MG63 (cell line): ENCODE results near the gene ATP5ME. TPM values are rescaled to one million over a fixed set of nuclear protein-coding genes. Genes with fewer than 3 reads are reported as not detected.

Experiments
- DNase-seq: peaks from one replicate; pipeline ENCODE4 v3.0.0-alpha.2; 2020
- H3K27me3 ChIP-seq: fragments of 250-450 bp; sonication (Bioruptor Pico); 2 replicates; pipeline ENCODE4 v1.5.1; 2020; ENCODE audit warnings: mild to moderate bottlenecking, moderate library complexity
- H3K36me3 ChIP-seq: fragments of 250-450 bp; sonication (Bioruptor Pico); 2 replicates; pipeline ENCODE4 v1.5.1; 2020; ENCODE audit warnings: mild to moderate bottlenecking, moderate library complexity
- H3K4me3 ChIP-seq: fragments of 250-450 bp; sonication (Bioruptor Pico); 2 replicates; pipeline ENCODE4 v1.5.1; 2020; ENCODE audit warnings: mild to moderate bottlenecking, moderate library complexity
- H3K9me3 ChIP-seq: fragments of 250-450 bp; sonication (Bioruptor Pico); 2 replicates; pipeline ENCODE4 v1.5.1; 2020; ENCODE audit warnings: mild to moderate bottlenecking, moderate library complexity
- total RNA-seq: library from RNA; depleted of rRNA; stranded (reverse); fragments of >200 nt; shearing (Covaris generic); gene quantifications from 2 replicates; pipeline ENCODE4 v1.2.3, GENCODE V29; 2014; ENCODE audit warnings: low replicate concordance

ATP5ME gene
- total RNA-seq, 1 experiment from 2014 or later: 183 TPM

GRCh38 chr4:664713-665231 lies 9.3 kb downstream of the ATP5ME start:
- Histone ChIP-seq H3K36me3 (no peaks in the 10 kb centered on the region), H3K4me3 (no peak overlapping the region), H3K9me3 (no peaks in the 10 kb centered on the region), H3K27me3 (no peaks in the 10 kb centered on the region)
- DNase-seq: no peak

DNA sequence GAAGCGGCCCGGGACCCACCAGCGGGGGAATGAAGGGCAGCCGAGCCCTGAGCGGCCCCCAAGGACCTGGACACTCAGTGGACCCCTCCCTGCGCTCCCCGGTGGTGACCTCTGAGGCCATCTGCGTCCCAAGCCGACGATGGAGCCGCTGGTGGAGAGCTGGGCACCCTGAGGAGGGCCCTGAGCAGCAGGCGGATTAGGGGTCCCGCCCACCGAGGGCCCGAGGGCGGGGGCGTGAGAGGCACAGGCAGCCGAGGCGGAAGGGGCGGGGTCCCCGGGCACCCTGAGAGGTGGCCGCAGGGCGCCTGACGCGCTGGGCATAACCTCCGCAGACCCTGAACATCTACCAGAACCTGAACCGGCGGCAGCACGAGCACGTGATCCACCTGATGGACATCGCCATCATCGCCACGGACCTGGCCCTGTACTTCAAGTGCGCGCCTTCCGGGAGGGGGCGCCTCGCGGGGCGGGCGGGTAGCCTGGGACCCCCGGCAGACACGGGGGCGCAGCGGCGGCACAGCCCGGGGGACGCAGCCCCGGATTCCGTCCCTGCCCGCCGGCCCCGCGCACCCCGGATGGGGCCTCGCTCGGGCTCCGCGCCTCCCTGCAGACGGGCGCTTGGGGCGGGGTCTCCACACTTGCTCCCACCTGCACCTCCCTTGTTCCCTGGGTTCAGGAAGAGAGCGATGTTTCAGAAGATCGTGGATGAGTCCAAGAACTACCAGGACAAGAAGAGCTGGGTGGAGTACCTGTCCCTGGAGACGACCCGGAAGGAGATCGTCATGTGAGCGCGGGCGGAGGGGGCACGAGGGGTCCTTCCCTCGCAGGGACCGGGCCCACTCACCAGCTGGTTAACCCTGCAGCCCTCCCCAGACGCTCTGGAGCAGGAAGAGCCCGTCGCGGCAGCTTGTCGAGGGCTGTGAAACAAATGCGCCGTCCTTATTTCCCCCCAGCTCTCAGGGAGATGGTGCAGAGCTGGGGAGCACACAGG lies 10.3 kb downstream of the ATP5ME start:
- no peak for DNase-seq
- H3K36me3 ChIP-seq: no peaks in the 10 kb centered on the region
- no peak overlapping the region for H3K4me3 ChIP-seq

GRCh38 chr4:663046-663437 lies 11.0 kb downstream of the ATP5ME start:
- Histone ChIP-seq H3K27me3 (no peaks in the 10 kb centered on the region), H3K36me3 (no peaks in the 10 kb centered on the region), H3K4me3 (no peak overlapping the region), H3K9me3 (no peaks in the 10 kb centered on the region)
- no peak for DNase-seq

More for the DNA sequence above, 10.3 kb downstream of the ATP5ME start:
- Histone ChIP-seq H3K9me3 (no peaks in the 10 kb centered on the region), H3K27me3 (no peaks in the 10 kb centered on the region)

DNA sequence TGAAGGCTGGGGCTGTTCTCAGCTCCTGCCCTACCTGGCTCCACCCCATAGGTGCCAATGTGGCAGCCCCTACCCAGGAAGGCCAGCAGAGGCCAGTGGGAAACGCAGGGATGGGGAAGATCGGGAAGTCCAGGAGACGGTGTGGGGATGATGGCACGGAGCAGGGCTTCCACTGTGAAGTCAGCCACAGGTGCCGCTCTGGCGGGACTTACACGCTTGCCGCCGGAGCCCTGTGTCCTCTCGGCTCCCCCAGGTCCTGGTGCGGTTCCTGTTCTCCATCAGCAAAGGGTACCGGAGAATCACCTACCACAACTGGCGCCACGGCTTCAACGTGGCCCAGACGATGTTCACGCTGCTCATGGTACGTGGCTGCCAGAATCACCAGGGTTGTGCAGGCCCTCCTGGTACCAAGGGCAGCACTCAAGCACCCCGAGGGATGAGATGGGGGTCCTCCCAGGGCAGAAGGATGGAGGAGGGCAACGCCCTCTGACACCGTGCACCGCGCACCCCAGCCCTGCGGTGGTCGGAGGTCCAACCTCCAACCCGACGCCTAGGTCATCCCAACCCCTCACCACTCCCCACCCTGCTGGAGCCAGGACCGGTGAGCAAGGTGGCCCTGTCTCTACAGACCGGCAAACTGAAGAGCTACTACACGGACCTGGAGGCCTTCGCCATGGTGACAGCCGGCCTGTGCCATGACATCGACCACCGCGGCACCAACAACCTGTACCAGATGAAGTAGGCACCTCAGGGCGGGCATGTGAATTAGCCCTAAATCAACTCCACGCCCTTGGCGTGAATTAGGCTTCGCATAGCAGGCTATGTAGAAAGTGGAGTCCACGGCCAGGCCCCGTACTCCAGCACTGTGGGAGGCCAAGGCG lies 12.0 kb downstream of the ATP5ME start:
- no peaks in the 10 kb centered on the region for H3K36me3 ChIP-seq
- no peaks in the 10 kb centered on the region for H3K9me3 ChIP-seq
- H3K27me3 ChIP-seq: no peaks in the 10 kb centered on the region
- H3K4me3 ChIP-seq: no peak overlapping the region
- DNase-seq: no peak

DNA sequence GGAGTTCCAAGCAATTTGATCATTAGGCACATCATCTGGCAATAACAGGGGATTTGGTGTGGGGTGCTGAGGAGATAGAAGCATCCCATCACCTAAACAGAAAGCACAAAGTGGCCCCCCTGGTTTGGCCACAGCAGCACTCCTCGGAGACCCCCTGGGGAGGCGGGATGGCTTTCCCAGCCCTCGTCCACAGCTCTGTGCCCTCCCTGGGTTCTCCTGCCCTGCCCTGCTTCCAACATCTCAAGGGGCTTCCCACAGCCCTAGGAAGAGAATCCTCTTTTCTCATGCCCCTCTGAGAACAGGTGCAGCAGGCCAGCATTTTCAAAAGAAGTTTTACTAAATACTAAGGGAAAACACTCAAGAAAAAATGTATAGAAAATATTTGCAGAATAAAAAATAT lies 12.8 kb downstream of the ATP5ME start:
- Histone ChIP-seq H3K4me3 (no peak overlapping the region), H3K9me3 (no peaks in the 10 kb centered on the region), H3K36me3 (no peaks in the 10 kb centered on the region), H3K27me3 (no peaks in the 10 kb centered on the region)
- no peak for DNase-seq

- Histone ChIP-seq H3K4me3 (no peak overlapping the region), H3K27me3 (no peaks in the 10 kb centered on the region), H3K9me3 (no peaks in the 10 kb centered on the region), H3K36me3 (no peaks in the 10 kb centered on the region)
- DNase-seq: no peak
These were observed 13.7 kb downstream of the ATP5ME start for GRCh38 chr4:660401-660800.

GRCh38 chr4:659851-660250 lies 14.2 kb downstream of the ATP5ME start:
- DNase-seq: no peak
- H3K9me3 ChIP-seq: no peaks in the 10 kb centered on the region
- no peak overlapping the region for H3K4me3 ChIP-seq
- no peaks in the 10 kb centered on the region for H3K36me3 ChIP-seq
- no peaks in the 10 kb centered on the region for H3K27me3 ChIP-seq

DNA sequence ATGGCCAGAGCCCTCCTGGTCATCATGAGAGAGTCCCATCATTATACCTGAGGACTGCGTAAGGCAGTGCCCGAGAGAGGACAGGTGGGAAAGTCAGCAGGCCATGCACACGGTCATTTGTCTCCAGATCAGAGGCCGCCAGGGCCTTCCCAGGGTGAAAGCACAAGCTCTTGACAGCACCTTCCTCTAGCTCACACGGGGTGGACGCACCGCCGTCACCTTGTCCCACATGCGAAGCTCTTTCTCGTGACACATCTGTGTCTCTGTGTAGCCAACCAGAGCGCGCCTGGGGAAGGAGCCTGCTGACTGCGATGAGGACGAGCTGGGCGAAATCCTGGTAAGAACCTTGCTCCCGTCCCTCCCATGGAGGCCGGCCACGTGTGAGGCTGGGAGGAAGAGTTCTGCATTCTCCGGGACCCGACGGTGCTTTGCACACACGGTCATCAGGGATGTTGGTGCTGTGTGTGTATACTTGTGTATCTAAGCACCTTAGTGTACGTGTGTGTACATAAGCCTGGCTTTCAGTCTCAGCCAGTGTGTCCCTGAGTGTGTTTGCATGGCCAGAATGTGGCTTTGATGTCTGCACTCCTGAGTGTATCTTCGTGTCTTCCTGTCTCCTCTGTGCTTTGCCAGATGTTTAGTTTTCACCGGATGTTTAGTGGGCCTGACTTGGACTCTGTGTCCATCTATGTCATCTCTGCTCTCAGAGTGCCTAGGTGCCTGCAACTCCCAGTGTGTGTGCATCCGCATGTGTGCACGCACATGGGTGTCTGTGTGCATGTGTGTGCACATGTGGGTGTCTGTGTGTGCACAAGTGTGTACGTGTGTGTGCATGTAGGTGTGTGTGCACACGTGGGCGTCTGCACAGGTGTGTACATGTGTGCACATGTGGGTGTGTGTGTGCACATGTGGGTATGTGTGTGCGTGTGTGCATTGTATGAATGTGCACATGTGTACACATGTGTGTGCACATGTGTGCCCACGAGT lies 15.1 kb downstream of the ATP5ME start:
- DNase-seq: no peak
- Histone ChIP-seq H3K27me3 (no peaks in the 10 kb centered on the region), H3K9me3 (no peaks in the 10 kb centered on the region), H3K36me3 (no peaks in the 10 kb centered on the region), H3K4me3 (no peak overlapping the region)

GRCh38 chr4:657834-658667 lies 16.0 kb downstream of the ATP5ME start:
- Histone ChIP-seq H3K27me3 (no peaks in the 10 kb centered on the region), H3K36me3 (no peaks in the 10 kb centered on the region), H3K4me3 (no peak overlapping the region), H3K9me3 (no peaks in the 10 kb centered on the region)
- no peak for DNase-seq

GRCh38 chr4:657338-657833 lies 16.7 kb downstream of the ATP5ME start:
- Histone ChIP-seq H3K27me3 (no peaks in the 10 kb centered on the region), H3K9me3 (no peaks in the 10 kb centered on the region), H3K36me3 (no peaks in the 10 kb centered on the region), H3K4me3 (no peak overlapping the region)
- no peak for DNase-seq

DNA sequence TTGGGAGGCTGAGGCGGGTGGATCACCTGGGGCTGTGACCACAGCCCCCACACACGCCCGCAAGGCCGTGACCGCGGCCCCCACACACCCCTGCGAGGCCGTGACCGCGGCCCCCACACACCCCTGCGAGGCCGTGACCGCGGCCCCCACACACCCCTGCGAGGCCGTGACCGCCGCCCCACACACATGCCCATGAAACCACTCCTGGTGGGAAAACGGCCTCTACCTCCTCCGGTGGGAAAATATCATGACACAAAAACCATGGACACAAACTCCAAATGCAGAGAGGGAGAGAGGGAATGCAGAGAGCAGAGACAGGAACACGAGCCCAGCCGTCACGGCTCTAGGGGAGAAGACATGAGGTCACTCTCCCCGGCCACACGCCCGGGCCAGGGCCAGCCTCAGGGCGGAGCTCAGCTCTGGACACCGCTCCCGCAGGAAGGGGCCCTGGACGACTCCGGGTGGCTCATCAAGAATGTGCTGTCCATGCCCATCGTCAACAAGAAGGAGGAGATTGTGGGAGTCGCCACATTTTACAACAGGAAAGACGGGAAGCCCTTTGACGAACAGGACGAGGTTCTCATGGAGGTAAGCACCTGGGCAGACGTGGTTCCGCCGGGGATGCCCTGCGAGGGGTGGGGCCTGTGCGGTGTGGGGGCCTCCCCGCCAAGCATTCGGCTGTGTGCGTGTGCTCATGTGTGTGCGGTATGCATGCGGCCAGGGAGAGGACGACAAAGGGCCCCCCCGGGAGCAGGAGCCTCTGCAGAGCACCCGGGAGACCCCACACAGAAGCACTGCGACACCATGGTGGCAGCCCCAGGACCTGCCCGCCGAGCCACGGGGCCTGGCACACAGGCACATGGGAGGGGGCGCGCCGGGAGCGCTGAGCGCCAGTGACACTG lies 17.4 kb downstream of the ATP5ME start:
- H3K36me3 ChIP-seq: no peaks in the 10 kb centered on the region
- H3K27me3 ChIP-seq: no peaks in the 10 kb centered on the region
- no peak for DNase-seq
- H3K4me3 ChIP-seq: no peak overlapping the region
- no peaks in the 10 kb centered on the region for H3K9me3 ChIP-seq

- Histone ChIP-seq H3K27me3 (no peaks in the 10 kb centered on the region), H3K9me3 (no peaks in the 10 kb centered on the region), H3K4me3 (no peak overlapping the region), H3K36me3 (no peaks in the 10 kb centered on the region)
- DNase-seq: no peak
These were observed 18.5 kb downstream of the ATP5ME start for GRCh38 chr4:655464-656151.

GRCh38 chr4:654871-655463 lies 19.1 kb downstream of the ATP5ME start:
- no peak for DNase-seq
- H3K9me3 ChIP-seq: no peaks in the 10 kb centered on the region

GRCh38 chr4:654503-654845 lies 19.6 kb downstream of the ATP5ME start:
- Histone ChIP-seq H3K36me3 (no peaks in the 10 kb centered on the region), H3K4me3 (no peak overlapping the region), H3K9me3 (no peaks in the 10 kb centered on the region), H3K27me3 (no peaks in the 10 kb centered on the region)
- DNase-seq: no peak

More at GRCh38 chr4:654871-655463, 19.1 kb downstream of the ATP5ME start:
- H3K36me3 ChIP-seq: no peaks in the 10 kb centered on the region
- no peaks in the 10 kb centered on the region for H3K27me3 ChIP-seq
- no peak overlapping the region for H3K4me3 ChIP-seq
